ENCODE results near the gene ADAMTS16.
A peak's percentile ranks its signal among the peaks of the same experiment; 100 is the strongest.

Gene ADAMTS16

DNA sequence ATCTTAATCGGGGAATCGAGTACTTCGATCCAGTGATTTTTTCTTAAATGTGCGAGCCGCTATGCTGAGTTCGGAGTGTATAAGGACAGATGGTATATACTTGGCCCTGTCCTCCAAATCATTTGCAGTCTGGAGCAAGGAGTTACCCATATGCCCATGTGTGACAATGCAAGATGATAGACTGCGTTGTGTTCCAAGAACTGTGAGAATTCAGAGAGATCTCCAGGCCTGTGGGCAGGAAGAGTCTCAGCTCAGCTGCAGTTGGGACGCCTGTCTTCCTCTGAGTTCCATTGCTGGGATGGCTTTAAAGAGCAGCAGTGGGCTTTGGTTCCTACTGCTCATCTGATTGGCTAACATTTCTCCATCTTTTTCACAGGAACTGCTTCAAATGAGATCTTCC is 106.6 kb downstream of the ADAMTS16 start:
- peak in 1 of 2 experiments; percentile 35 for DNase-seq

DNA sequence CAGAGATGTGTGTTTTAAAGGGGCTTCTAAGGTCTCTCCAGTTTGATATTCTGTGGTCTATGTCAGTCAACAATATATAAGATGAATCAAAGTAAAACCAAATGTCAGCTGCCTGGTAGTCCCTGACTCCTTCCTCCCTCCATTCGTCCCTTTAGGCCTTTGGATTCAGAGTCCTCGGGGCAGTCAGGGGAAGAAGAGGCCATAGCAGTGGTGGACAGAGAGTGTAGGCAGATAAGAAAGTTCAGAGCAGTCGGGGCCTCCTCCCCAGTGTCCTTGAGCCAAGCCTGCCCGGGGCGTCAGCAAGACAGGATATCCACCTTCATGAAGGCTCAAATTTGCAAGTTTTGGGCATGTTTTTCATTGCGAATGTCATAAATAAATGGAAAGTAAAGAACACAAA is 110.6 kb downstream of the ADAMTS16 start:
- DNase-seq: no peak

DNA sequence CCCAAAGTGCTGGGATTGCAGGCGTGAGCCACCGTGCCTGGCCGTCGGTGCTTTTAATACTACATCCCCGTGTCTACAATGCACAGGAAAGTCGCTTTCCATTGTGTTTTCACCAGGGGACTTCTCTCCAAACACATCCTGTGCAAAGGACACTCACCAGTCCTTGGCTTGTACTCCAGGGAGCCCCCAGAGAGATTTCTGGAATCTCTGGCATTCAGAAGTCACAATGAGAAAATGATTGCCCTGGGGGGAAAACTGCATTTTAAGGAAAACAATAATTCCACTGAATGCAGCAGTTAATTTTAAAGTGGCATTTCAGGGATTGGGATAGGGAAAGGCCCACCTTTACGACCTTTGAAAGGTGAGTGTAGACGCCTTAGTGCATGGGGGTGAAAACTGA is 112.0 kb downstream of the ADAMTS16 start:
- DNase-seq: no peak

DNA sequence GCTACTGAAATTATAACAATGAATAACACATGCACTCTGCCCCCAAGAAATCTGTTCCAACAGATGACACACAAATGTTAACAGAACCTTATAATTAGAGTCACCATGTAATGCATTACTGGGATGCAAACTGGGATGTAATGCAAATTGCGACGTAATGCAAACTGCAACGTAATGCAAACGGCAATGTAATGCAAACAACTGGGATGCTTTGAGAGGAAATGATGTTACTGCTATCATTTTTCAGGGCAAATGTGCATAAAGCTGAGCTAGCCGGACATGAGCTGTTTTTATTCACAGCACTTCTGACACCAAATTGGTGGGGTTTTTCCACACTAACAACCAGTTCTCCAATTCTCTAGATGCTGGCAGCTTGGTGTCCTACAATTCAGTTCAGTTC is 117.2 kb downstream of the ADAMTS16 start:
- no peak for DNase-seq

DNA sequence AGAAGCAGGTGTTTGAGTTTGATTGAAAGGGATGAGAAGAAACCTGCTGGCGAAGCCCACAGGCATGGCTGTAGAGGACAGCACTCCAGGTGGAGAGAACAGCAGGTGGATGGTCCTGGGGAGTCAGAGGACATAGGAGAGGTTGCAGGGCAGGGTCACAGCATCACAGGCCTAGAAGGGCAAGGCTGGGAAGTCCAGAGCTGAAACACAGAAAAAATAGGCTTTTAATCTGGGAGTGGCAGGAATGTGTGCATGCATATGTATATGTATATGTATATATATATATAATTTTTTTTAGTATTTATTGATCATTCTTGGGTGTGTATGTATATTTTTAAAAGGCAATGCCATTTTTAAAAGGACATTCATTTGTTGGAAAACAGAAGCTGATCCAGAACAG is 118.4 kb downstream of the ADAMTS16 start:
- DNase-seq: no peak

DNA sequence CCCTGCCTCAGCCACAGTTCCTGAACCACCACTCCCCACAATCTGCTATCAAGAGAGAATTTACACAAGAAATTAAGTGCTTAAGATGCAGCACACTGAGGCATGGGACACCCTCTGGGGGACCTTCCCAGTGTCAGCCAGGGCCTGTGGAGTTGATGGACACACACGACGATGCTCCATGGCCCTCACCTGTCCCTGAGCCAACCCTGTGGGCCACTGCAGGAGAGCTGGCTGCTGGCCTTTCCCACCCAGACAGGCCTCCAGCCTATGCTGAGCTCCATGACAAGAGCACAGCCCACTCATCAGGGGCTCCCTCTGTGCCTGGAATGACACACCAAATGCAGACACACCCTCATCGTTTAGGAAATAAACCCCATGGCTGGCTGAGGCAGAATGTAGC is 124.6 kb downstream of the ADAMTS16 start:
- DNase-seq: no peak

DNA sequence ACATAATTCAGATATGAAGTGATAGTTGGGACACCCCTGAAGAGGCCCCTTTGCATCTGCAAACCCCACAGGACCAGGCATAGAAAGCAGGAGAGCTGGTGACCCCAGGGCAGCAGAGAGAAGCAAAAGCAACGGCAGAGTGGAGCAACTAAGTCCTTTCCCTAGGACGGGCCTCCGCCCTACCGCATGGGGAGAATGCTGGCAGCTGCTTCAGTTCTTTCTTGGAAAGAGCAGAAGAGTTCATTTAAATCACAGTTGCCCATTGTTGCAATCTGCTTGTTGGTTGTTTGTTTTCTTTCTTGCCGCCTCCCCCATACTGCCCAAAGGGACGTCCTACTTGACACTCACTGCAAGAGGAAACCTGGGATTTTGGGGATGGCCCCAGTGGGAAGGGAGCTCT is 126.2 kb downstream of the ADAMTS16 start:
- no peak for DNase-seq

DNA sequence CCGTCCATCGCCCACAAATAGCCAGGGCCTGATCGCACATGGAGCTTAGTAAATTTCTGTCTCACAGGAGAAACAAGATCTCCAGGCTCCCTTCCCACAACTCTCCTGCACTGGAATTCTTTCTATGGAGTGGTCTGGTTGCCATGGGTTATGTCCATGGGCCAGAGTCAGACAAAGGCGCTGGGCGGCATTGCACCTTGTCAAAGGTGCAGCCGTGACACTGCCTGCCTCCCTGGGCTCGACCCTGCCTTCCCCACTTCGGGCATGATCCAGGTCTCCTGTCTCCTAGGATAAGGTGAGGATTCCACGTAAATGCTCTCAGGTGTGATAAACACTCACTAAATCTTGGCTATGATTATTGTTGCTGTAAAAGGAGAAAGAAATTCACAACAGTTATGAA is 130.0 kb downstream of the ADAMTS16 start:
- no peak for DNase-seq

DNA sequence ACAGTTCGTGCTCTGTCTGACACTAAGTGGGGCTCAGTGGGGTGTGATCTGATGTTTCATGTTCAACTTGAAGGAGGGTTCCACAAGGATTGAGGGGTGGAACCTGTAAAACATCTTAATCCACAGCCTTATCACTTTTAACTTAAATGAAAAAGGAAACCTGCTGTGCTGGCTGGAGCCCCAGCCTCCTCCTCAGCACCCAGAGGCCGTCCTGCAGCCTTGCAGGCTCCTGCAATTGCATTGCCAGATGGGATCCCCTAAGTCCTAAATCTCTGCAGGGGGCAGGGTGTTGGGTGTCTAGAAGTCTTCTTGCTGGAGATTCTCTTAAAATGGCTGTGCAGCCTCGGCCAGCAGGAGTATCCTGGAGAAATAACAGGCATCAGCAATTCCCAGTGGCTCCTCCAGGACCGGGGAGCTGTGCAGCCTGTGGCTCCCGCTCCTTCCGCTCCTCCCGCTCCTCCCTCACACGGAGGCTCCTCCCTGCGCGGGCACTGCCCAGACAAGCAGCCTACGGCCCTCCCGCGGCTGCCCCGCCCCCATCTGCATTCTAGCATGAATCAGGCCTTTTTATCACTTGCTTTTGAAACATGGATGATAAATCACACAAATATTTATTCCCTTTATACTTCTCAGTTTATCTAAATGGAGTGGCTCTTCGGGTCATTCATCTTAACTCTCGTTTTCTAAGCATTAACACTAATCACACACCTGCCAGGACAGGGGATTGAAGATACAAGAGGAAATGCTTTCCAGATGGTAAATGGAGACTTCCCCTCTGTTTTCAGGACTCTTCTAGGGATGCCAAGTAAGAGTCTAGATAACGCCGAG is 131.0 kb downstream of the ADAMTS16 start:
- peak; percentile 36 to 71 for DNase-seq

DNA sequence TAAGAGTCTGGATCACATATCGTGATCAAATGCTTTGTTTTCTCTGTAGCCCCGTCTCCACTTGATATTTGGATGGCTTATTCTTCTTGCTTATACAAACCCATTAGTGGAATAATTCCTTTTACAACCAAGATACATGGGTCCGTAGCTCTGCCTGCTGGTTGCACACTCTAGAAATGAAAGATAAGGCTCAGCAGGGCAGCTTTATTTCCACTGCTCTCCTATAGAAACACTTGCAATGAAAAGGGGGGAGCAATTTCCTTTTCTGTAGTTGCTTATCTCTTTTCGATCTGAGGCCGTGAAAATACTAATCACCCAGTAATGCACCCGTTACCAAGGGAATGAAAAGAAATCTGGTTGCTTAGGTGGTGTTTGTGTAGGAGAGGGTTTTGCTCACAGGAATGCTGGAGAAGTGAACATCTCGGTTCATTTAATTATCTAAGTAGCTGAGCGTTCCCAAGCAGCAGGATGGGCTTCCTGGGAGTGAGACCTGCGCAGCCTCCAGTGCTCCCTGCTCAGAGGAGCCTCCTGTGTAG is 131.7 kb downstream of the ADAMTS16 start:
- no peak for DNase-seq

DNA sequence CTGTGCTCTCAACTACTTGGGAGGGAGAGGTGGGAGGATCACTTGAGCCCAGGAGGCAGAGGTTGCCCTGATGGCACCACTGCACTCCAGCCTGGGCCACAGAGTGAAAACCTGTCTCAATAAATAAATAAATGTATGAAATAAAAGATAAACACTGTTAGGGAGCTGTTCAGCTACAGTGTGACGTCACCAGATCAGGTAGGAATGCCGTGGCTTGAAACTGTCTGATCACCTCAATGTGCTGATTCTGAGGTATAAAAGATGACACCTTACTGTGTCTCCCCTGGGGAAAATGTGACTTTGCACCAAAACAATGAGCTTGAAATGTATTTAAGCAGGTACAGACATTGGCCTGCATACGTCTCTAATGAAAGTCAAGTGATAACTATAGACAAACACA is 133.3 kb downstream of the ADAMTS16 start:
- no peak for DNase-seq

DNA sequence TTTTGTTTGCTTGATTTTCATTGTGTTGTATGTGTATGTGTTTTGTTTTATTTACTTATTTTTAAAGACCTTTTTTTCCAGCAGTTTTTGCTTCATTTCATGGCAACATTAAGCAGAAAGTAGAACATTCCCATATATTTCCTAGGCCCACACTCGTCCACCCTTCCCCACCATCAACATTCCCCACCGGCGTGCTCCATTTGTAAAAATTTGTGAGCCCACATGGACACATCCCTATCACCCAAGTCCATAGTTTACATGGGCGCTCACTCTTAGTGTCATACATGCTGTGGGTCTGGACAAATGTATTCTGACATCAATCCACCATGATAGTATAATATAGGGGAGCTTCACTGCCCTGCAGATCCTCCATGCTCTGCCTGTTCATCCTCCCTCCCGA is 133.8 kb downstream of the ADAMTS16 start:
- DNase-seq: no peak

DNA sequence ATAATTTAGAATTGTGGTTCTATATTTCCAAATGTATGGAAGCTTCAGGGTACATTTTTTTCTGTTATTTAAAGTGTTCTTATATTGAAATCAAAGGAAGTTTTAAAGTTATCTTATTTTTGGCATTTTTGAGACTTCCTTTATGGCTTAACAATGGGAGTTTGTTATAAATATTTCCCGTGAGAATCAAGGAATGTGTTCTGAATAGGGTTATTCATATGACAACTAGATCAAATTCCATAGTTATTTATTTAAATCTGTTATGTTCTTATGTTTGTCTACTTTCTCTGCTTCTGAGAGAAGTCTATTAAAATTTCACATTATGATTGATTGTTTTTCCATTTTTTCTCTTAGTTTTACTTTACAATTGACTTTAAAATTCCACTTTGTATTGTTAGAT is 135.1 kb downstream of the ADAMTS16 start:
- no peak for DNase-seq

DNA sequence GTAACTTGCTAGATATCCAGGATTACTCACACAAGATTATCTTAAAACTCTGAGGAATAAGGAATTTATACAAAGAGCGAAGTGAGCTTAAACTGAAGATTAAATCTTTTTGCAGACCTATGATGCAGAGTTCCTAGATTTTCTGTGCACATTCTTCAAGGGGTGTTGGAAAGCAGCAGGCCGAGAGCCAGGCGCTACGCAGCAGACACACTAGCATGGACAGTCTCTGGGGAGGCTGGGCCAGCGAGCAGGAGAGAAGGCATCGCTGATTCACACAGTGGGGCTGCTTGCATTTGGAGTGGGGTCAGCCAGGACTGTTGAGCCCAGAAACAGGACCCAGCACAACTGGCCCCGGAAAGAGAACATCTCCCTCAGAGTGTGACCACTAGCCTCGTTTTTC is 136.3 kb downstream of the ADAMTS16 start:
- DNase-seq: no peak

DNA sequence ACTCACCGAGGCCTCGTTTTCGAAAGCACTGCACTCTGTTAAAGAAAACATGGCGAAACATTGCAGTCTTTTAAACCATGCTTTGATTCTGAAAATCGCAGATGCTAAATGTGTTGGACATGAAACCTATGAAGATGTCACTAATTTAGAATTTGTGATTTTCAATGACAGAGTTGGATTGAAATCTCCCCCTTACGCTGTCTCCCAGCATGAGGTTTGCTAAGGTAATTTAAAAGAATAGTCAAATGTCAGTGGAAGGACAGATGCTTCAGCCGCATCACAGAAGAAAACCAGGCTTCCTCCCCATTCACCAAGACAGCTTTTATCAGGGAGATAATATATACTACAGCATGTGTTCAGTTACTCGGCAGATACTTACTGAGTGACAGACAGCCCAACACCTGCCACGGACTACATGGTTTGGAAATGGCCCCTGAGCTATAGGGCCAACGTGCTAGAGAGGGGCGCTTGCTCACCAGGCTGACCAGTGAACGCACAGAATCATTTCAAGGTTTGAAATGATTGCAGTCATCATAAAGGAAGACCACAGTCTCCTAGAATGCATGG is 136.9 kb downstream of the ADAMTS16 start:
- DNase-seq: no peak

DNA sequence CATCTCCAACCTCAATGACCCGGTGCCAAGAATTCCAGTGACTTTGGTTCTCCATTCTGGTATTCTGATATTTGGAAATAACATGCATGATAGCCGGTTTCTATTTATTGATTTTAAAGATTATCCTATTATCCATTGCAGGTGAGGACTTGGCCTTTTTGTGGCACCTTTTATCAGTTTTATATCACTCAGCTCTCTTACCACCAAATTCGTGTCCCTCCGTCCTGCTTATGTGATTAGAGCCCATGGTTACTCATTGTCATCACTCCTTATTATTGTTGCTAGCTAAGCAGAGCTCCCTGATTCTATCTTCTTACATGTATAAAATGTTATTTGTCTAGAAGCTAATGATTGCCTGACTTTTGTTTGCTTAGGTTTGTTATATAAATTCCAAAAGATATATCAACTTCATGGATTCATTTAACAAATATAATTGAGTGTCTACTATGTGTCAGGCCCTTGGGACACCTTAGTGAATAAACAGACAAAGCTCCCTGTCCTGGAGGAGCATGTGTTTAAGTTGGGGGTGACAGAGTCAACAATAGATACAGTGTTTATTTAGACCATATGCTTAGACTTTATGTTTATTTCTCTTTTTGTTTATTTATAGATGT is 138.2 kb downstream of the ADAMTS16 start:
- DNase-seq: no peak

DNA sequence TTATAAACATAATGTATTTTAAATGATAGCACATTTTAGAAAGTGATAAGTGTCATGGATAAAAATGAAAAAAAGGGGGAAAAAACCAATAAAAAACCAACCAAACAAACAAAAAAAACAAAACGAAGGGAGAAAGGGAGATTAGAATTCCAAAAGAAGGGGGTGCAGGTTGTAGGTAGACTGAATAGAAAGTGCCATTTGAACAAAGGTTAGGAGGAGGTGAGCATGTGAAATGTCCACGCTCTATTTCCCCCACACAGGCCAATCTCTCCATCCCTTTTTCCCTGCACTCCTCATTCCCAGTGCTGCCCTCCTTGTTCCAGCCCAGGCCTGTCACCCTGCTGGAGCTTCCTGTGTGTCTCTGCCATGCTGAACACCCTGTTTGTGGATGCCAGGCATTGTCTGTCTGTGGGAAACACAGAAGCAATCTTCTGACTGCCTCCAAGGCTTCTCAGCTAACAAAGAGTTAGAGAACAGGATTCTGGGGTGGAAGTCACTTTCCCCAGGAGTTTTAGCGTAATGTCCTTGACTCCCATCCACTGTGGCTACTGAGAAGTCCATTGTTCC is 138.8 kb downstream of the ADAMTS16 start:
- DNase-seq: peak in 1 of 2 experiments; percentile 56

DNA sequence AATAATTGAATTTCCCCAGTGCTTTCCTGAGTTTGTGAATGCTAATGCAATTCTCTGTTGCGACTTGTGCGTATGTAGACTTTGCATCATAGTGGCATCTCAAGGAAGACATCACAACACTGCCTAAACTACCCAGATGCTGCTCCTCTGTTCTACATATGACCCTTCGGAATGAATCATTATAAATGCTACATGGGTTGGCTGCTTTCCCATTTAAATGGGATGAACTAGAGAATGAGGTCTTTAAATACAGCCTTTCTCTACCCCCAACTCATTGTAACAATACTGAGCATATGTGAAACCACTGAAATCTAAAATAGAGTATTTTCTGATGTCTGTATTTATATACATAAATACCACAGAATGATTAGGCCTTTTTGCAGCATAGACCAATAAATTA is 145.8 kb downstream of the ADAMTS16 start:
- DNase-seq: no peak

DNA sequence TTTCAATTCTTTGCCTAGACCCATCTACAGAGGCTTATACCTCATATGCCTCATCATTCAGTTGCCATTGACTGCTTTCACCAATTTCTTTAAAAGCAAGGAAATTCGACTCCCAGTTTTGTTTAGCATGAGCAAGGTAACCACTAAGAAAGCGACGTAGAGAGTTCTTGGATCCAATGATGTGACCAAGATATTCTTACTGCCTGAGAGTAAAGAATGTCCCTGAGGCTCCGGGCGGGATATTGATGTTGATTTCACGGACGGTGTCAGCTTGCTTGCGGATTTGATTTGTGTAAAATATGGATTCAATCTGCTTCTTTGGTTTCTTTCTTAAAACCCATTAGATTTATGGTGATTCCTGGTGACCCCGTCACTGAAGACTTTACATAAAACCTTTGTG is 147.3 kb downstream of the ADAMTS16 start:
- DNase-seq: no peak

DNA sequence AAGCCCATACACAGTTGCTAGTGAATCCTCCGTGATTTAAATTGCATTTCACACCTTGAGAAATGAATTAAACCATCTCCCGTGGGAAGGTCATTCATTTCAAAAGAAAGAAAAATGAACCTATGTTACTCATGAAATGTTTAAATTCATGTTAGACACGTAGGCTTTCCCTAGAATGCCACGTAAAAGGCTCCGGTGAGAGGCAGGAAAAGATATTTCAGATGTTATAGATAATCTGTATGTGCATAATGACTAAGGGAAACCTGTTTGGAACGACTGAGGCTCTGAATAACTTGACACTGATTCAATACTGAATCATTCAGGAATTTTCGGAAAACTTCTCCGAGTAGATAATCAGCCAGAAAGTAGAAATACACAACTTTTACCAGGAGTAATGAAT is 148.1 kb downstream of the ADAMTS16 start:
- no peak for DNase-seq

DNA sequence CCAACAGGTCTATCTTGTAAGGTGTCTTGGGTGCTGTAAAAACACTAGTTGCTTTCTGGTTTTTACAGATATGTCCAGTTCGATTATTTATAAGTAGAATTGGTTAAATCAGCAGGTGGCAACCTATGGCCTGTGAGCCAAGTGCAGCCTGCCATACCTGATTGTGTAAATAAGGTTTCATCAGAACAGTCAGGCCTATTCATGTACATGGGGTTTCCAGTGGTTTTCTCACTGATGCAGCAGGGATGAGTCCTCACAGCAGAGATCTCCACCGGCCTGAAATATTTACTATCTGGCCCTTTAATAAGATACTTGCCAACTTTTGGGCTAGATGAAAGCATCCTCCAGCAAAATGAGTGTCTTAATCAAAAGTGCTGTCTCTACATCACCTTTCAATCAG is 149.4 kb downstream of the ADAMTS16 start:
- no peak for DNase-seq

DNA sequence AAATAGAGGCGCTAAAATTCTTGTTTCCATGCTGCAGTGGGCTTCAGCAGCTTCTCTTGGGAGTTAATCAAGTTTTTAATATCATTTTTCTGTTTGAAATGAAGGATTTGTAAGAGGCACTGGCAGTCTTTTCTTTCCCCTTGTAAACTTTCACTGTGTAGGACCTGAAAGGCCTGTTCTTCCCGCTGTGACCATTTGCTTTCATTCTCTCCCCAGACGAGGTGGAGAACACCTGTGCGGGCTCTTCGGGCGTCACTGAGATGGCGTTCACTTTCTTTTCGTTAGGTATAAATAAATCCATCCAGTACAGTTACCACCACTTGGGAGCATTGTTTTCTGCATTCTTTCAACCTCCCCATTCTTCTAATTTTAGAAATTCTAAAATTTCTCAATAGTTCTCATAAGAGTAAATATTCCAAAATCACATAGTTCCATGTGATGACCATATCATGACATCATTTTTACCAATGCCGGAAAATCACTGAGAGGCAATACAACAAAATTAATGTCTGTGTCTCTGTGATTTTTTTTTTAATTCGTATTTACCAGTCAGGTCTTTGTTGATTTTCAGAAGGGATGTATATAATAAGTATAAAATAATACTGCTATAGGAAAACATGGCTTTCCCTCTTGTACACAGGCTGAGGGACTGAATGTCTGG is 150.7 kb downstream of the ADAMTS16 start:
- DNase-seq: no peak

DNA sequence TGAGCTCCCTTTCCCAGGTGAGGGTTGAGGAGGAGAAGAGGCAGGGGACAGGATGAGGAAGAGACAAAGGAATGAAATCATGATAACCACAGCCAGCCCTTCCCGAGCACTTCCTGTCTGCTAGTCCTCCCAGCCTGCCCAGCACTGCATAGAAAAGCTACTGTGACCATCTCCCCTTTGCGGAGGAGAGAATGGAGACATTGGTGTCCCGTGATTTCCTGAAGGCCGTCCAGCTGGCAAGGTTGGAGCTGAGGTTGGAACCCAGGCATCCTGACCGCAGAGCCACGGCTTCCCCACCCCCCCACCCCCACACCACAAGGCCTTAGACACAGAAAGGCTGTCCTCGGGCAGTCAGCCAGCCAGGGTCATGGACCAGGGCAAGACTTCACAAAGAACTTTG is 151.2 kb downstream of the ADAMTS16 start:
- DNase-seq: no peak
